GM21619 (cell line): ENCODE data around the gene PRPF6.

Experiments used
- ATAC-seq: cut with Tn5 transposase; IDR thresholded peaks from one replicate; pipeline ENCODE4 v1.9.1; 2021; ENCODE audit not compliant: unreplicated experiment

Gene PRPF6

GRCh38 chr20:64058536-64058935 is 77.6 kb downstream of the PRPF6 start:
- ATAC-seq, result no peak

- ATAC-seq, result no peak
Measured at GRCh38 chr20:64062276-64062595, 81.3 kb downstream of the PRPF6 start.

- ATAC-seq, result peak; percentile 82
Measured at GRCh38 chr20:64062596-64063388, 81.9 kb downstream of the PRPF6 start, which contains the start of gene TCEA2. TSS of gene TCEA2 (plus strand) at chr20:64063198. CDS start at chr20:64063313, 115 bp downstream.

GRCh38 chr20:64063389-64064144 is 82.6 kb downstream of the PRPF6 start:
- ATAC-seq, result no peak

- no peak for ATAC-seq
Measured at GRCh38 chr20:64064145-64064698, 83.3 kb downstream of the PRPF6 start.

GRCh38 chr20:64065062-64065973 is 84.4 kb downstream of the PRPF6 start:
- no peak for ATAC-seq

- no peak for ATAC-seq
Measured at GRCh38 chr20:64065974-64066343, 85.0 kb downstream of the PRPF6 start.

- no peak for ATAC-seq
Measured at GRCh38 chr20:64067005-64067632, 86.2 kb downstream of the PRPF6 start.

- ATAC-seq, result no peak
Measured at GRCh38 chr20:64067733-64068307, 86.9 kb downstream of the PRPF6 start.

GRCh38 chr20:64068386-64069208 is 87.7 kb downstream of the PRPF6 start:
- ATAC-seq, result no peak

GRCh38 chr20:64069209-64069613 is 88.3 kb downstream of the PRPF6 start:
- ATAC-seq, result no peak

- ATAC-seq, result no peak
Measured at GRCh38 chr20:64069614-64070243, 88.8 kb downstream of the PRPF6 start.

GRCh38 chr20:64070244-64070993 is 89.5 kb downstream of the PRPF6 start:
- ATAC-seq, result no peak

- no peak for ATAC-seq
Measured at GRCh38 chr20:64071341-64072332, 90.7 kb downstream of the PRPF6 start.

- no peak for ATAC-seq
Measured at GRCh38 chr20:64072498-64073063, 91.6 kb downstream of the PRPF6 start.

- ATAC-seq, result no peak
Measured at GRCh38 chr20:64073476-64074183, 92.7 kb downstream of the PRPF6 start.
